T-cell (primary cell): ENCODE data around the gene FCMR. TPM values are rescaled to one million over a fixed set of nuclear protein-coding genes. Genes with fewer than 3 reads are reported as not detected.
"Not testable (repeated sequence)": the region's sequence is repeated elsewhere in the genome, so short reads cannot be mapped to it uniquely, and the experiment has no call there.

Experiments used
- ATAC-seq, 4 experiments: fragments of 200-7000 bp in 3 of 4; fragments of 150-1000 bp in 1 of 4; cut with Tn5 transposase; replicated peaks in 1 of 4; 1 replicate in 3 of 4; 2 replicates in 1 of 4; pipeline ENCODE4 v1.10.0; 2021; ENCODE audit warnings: moderate library complexity in 3 of 4, mild to moderate bottlenecking in 2 of 4, moderate number of reproducible peaks in 1 of 4
- CTCF ChIA-PET, 2 donors: fragments of 300-600 bp; sonication (Branson Sonifier 250); formaldehyde crosslinking; loops; one replicate each; lab custom pipeline; 2022; ENCODE audit warnings: antibody characterized with exemption in 2 of 2; lab: Charles Lee
- POLR2A ChIA-PET, 2 donors: fragments of 300-600 bp; sonication (Branson Sonifier 250); formaldehyde crosslinking; loops; one replicate each; lab custom pipeline; 2022; ENCODE audit warnings: antibody characterized with exemption in 2 of 2; lab: Charles Lee
- DNase-seq, 35 experiments: peaks; one replicate each; pipeline versions ENCODE4 v3.0.0 to v3.0.0-alpha.2; 2013 to 2023
- H3K27ac ChIP-seq: one replicate; pipeline ENCODE4 v1.5.1; 2013; ENCODE audit warnings: low read length
- H3K27me3 ChIP-seq, 2 experiments: replicated peaks in 1 of 2; 1 replicate in 1 of 2; 2 replicates in 1 of 2; pipeline versions ENCODE4 v1.6.1 to v1.7.0; 2013; ENCODE audit warnings: low read length in 1 of 2, mixed read lengths in 1 of 2; ENCODE audit not compliant: control insufficient read depth in 2 of 2, insufficient read depth in 2 of 2; ENCODE audit errors: extremely low read depth in 1 of 2
- H3K36me3 ChIP-seq, 2 donors: 1 replicate in 1 of 2; 2 replicates in 1 of 2; pipeline versions ENCODE4 v1.6.1 to v1.7.0; 2013; ENCODE audit warnings: low read length in 1 of 2; ENCODE audit not compliant: control insufficient read depth in 2 of 2, insufficient read depth in 1 of 2; ENCODE audit errors: extremely low read depth in 1 of 2
- H3K4me1 ChIP-seq, 2 experiments: 1 replicate in 1 of 2; 2 replicates in 1 of 2; pipeline versions ENCODE4 v1.6.1 to v1.7.0; 2013; ENCODE audit warnings: low read length in 2 of 2, mixed read lengths in 1 of 2; ENCODE audit not compliant: insufficient read depth in 2 of 2, control insufficient read depth in 1 of 2; ENCODE audit errors: extremely low read depth in 1 of 2
- H3K4me3 ChIP-seq, 2 donors: 1 replicate in 1 of 2; 2 replicates in 1 of 2; pipeline versions ENCODE4 v1.5.1 to v1.7.0; 2013; ENCODE audit warnings: mild to moderate bottlenecking in 2 of 2, low read length in 1 of 2, moderate library complexity in 1 of 2; ENCODE audit not compliant: control insufficient read depth in 1 of 2; ENCODE audit errors: extremely low read depth in 1 of 2
- H3K9me3 ChIP-seq: 2 replicates; pipeline ENCODE4 v1.7.0; 2013
- H3K27ac Mint-ChIP-seq, 2 donors: one replicate each; pipeline ENCODE4 v1.8.0; 2020 to 2021; ENCODE audit warnings: mild to moderate bottlenecking in 2 of 2, mixed read lengths in 2 of 2
- H3K27me3 Mint-ChIP-seq, 2 donors: one replicate each; pipeline ENCODE4 v1.8.0; 2021 to 2022; ENCODE audit warnings: mixed read lengths in 2 of 2
- H3K36me3 Mint-ChIP-seq: one replicate; pipeline ENCODE4 v1.8.0; 2021; ENCODE audit warnings: mixed read lengths
- H3K4me1 Mint-ChIP-seq, 3 donors: one replicate each; pipeline ENCODE4 v1.8.0; 2020 to 2022; ENCODE audit warnings: mixed read lengths in 3 of 3, mild to moderate bottlenecking in 1 of 3
- H3K4me3 Mint-ChIP-seq, 3 donors: one replicate each; pipeline ENCODE4 v1.8.0; 2020 to 2022; ENCODE audit warnings: mild to moderate bottlenecking in 3 of 3, mixed read lengths in 3 of 3, moderate library complexity in 3 of 3
- H3K9me3 Mint-ChIP-seq, 3 donors: one replicate each; pipeline ENCODE4 v1.8.0; 2020 to 2022; ENCODE audit warnings: mixed read lengths in 3 of 3
- WGBS: methylation state at CpG from one replicate; pipeline ENCODE4 v1.1.5; 2013; ENCODE audit warnings: missing lambda C conversion rate; ENCODE audit not compliant: insufficient coverage; 5-methylcytosine and 5-hydroxymethylcytosine counted together
- total RNA-seq, 35 experiments: library from RNA in 6 of 35; stranded (reverse) in 6 of 35; fragments of 120-200 nt in 1 of 35; gene quantifications; one replicate each; pipeline versions ENCODE4 v1.2.1 to v1.2.4 and lab custom pipeline; 2013 to 2026

Gene FCMR
- total RNA-seq, 5 donors from 2014 or later (not counting 1 experiment from before 2014, with no cell fraction given): 275 to 576 (median 453) TPM

GRCh38 chr1:206929524-206929923, 7.8 kb upstream of the FCMR start:
- peak overlapping the region; percentile 65 for H3K27ac ChIP-seq
- H3K4me3 Mint-ChIP-seq: peak overlapping the region in 2 of 3 donors; percentile 44 to 65
- ATAC-seq (no peak), DNase-seq (peak in 1 of 35 experiments; percentile 33)
- H3K4me3 ChIP-seq: no peak overlapping the region
- CTCF ChIA-PET: interaction anchor here (0.6 to 4.8 kb wide), 6 partner anchors 17 to 194 kb away, joined by 3 to 27 read pairs (median 5); no protein-coding TSS in a partner anchor
- peak overlapping the region; percentile 81 to 93 for H3K27ac Mint-ChIP-seq
- no peaks in the 10 kb centered on the region for H3K36me3 ChIP-seq
- POLR2A ChIA-PET: interaction anchor here in 1 of 2 donors (0.6 kb wide), 1 partner anchor 10 kb away, joined by 3 read pairs; no protein-coding TSS in a partner anchor
- no peaks in the 10 kb centered on the region for H3K9me3 Mint-ChIP-seq
- H3K4me1 ChIP-seq: peaks cover 13 to 60% of the 10 kb centered on the region in 2 experiments
- H3K9me3 ChIP-seq: no peaks in the 10 kb centered on the region
- no CpG with 5 or more reads among the region's 6 CpGs for WGBS
- no peaks in the 10 kb centered on the region for H3K36me3 Mint-ChIP-seq
- H3K27me3 Mint-ChIP-seq: no peaks in the 10 kb centered on the region
- H3K4me1 Mint-ChIP-seq: peaks cover 54 to 62% (median 59%) of the 10 kb centered on the region in 3 donors
- H3K27me3 ChIP-seq: no peaks in the 10 kb centered on the region

- Histone ChIP-seq H3K27ac (peak overlapping the region; percentile 0), H3K27me3 (no peaks in the 10 kb centered on the region), H3K9me3 (no peaks in the 10 kb centered on the region), H3K4me1 (peaks cover 33 to 67% of the 10 kb centered on the region in 2 experiments), H3K4me3 (no peak overlapping the region), H3K36me3 (no peaks in the 10 kb centered on the region)
- Mint-ChIP-seq H3K9me3 (no peaks in the 10 kb centered on the region), H3K27me3 (no peaks in the 10 kb centered on the region), H3K4me1 (peaks cover 32 to 43% (median 38%) of the 10 kb centered on the region in 3 donors), H3K27ac (peak overlapping the region; percentile 32 to 71), H3K36me3 (no peaks in the 10 kb centered on the region), H3K4me3 (no peak overlapping the region)
- DNase-seq (no peak), ATAC-seq (no peak)
- POLR2A ChIA-PET: interaction anchor here in 1 of 2 donors (0.6 kb wide), 1 partner anchor 57 kb away, joined by 6 read pairs; no protein-coding TSS in a partner anchor
- CTCF ChIA-PET: interaction anchor here (0.6 to 4.6 kb wide), 4 partner anchors 10 to 293 kb away, joined by 3 to 33 read pairs (median 4); no protein-coding TSS in a partner anchor
- WGBS: 100% methylated on average over 1 of the region's 2 CpGs
Measured at GRCh38 chr1:206926286-206926685, 4.5 kb upstream of the FCMR start.

GRCh38 chr1:206925106-206925736, 3.5 kb upstream of the FCMR start:
- H3K4me1 Mint-ChIP-seq: peaks cover 30 to 35% (median 32%) of the 10 kb centered on the region in 3 donors

GRCh38 chr1:206924592-206925105, 2.9 kb upstream of the FCMR start:
- no peak overlapping the region for H3K4me3 Mint-ChIP-seq
- ChIA-PET CTCF (interaction anchor here in 1 of 2 donors (0.6 to 4.6 kb wide), 5 partner anchors 9 to 885 kb away, joined by 3 to 33 read pairs (median 4); no protein-coding TSS in a partner anchor), POLR2A (interaction anchor here in 1 of 2 donors (0.6 kb wide), 1 partner anchor 303 kb away, joined by 3 read pairs; no protein-coding TSS in a partner anchor)
- peaks cover 13% of the 10 kb centered on the region for H3K36me3 Mint-ChIP-seq
- H3K36me3 ChIP-seq: no peaks in the 10 kb centered on the region
- no peak for DNase-seq
- no peak overlapping the region for H3K27ac Mint-ChIP-seq
- WGBS: 20% methylated on average over 1 of the region's 8 CpGs
- H3K9me3 ChIP-seq: no peaks in the 10 kb centered on the region
- no peak for ATAC-seq
- H3K27me3 ChIP-seq: no peaks in the 10 kb centered on the region
- H3K27ac ChIP-seq: peak overlapping the region; percentile 89
- peaks cover 27 to 32% (median 30%) of the 10 kb centered on the region in 3 donors for H3K4me1 Mint-ChIP-seq
- H3K4me1 ChIP-seq: peaks cover 27 to 57% of the 10 kb centered on the region in 2 experiments
- H3K9me3 Mint-ChIP-seq: no peaks in the 10 kb centered on the region
- H3K4me3 ChIP-seq: no peak overlapping the region
- no peaks in the 10 kb centered on the region for H3K27me3 Mint-ChIP-seq

More at GRCh38 chr1:206925106-206925736, 3.5 kb upstream of the FCMR start:
- ChIA-PET CTCF (interaction anchor here in 1 of 2 donors (0.6 to 4.6 kb wide), 5 partner anchors 9 to 885 kb away, joined by 3 to 33 read pairs (median 4); no protein-coding TSS in a partner anchor), POLR2A (interaction anchor here in 1 of 2 donors (0.6 kb wide), 1 partner anchor 303 kb away, joined by 3 read pairs; no protein-coding TSS in a partner anchor)
- H3K4me3 Mint-ChIP-seq: no peak overlapping the region
- H3K27ac Mint-ChIP-seq: no peak overlapping the region
- peak in 33 of 35 experiments; percentile 40 to 81 (median 57) for DNase-seq
- no peaks in the 10 kb centered on the region for H3K9me3 ChIP-seq
- no peaks in the 10 kb centered on the region for H3K27me3 Mint-ChIP-seq
- peaks cover 8% of the 10 kb centered on the region for H3K36me3 Mint-ChIP-seq
- 16% methylated on average over 7 of the region's 11 CpGs for WGBS
- no peaks in the 10 kb centered on the region for H3K27me3 ChIP-seq
- H3K36me3 ChIP-seq: no peaks in the 10 kb centered on the region
- H3K4me3 ChIP-seq: no peak overlapping the region
- no peaks in the 10 kb centered on the region for H3K9me3 Mint-ChIP-seq
- ATAC-seq: peak; percentile 16 to 36 (median 22)
- H3K4me1 ChIP-seq: peaks cover 30 to 59% of the 10 kb centered on the region in 2 experiments
- peak overlapping the region; percentile 89 for H3K27ac ChIP-seq

GRCh38 chr1:206923961-206924557, 2.3 kb upstream of the FCMR start:
- H3K36me3 ChIP-seq, H3K9me3 Mint-ChIP-seq, H3K9me3 ChIP-seq, DNase-seq, H3K27ac Mint-ChIP-seq, ATAC-seq, H3K4me3 Mint-ChIP-seq, POLR2A ChIA-PET, H3K27me3 ChIP-seq, H3K27me3 Mint-ChIP-seq: not testable (repeated sequence)
- Mint-ChIP-seq H3K4me1 (peaks cover 24 to 29% (median 29%) of the 10 kb centered on the region in 3 donors), H3K36me3 (peaks cover 13% of the 10 kb centered on the region)
- CTCF ChIA-PET: interaction anchor here in 1 of 2 donors (1.0 to 4.6 kb wide), 4 partner anchors 10 to 189 kb away, joined by 3 to 52 read pairs (median 22); no protein-coding TSS in a partner anchor
- Histone ChIP-seq H3K4me1 (peaks cover 27 to 62% of the 10 kb centered on the region in 2 experiments), H3K4me3 (peak overlapping the region in 1 of 2 donors; percentile 11), H3K27ac (peak overlapping the region; percentile 89)
- 75% methylated on average over 3 of the region's 4 CpGs for WGBS
